MM.1S (cell line): ENCODE data around the gene CALML4.

Source experiments
- EZH2 ChIP-seq: fragments of 300-600 bp; sonication (generic); optimal IDR thresholded peaks from 2 replicates; pipeline ENCODE3; 2017; ENCODE audit warnings: low read depth, mild to moderate bottlenecking, antibody characterized with exemption, low read length, mixed read lengths
- EZH2phosphoT487 ChIP-seq: fragments of 300-600 bp; sonication (generic); IDR thresholded peaks from 2 replicates; pipeline ENCODE4 v1.6.1; 2018; ENCODE audit warnings: antibody characterized with exemption, low read length
- TF ChIP-seq, protein P1 (sequence below): fragments of 300-600 bp; sonication (generic); IDR thresholded peaks from 2 replicates; pipeline ENCODE4 v1.5.1; 2016; ENCODE audit warnings: antibody characterized with exemption, low read length, mixed read lengths

DNA sequence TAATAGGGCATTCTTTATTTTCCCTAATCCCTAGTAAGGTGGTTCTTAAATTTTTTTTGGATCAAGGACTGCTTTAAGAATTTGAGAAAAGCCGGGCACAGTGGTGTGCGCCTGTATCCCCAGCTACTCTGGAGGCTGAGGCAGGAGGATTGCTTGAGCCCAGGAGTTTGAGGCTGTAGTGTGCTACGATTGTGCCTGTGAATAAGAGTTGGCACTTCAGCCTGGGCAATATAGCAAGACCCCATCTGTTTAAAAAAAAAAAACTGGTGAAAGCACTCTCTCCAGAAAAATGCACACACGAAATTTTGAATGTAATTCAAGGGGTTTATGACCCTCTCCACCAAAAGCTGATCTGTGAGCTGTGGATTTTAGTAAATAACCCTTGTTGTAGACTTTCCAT is 32.0 kb downstream of the CALML4 start:
- TF ChIP-seq, protein P1, sequence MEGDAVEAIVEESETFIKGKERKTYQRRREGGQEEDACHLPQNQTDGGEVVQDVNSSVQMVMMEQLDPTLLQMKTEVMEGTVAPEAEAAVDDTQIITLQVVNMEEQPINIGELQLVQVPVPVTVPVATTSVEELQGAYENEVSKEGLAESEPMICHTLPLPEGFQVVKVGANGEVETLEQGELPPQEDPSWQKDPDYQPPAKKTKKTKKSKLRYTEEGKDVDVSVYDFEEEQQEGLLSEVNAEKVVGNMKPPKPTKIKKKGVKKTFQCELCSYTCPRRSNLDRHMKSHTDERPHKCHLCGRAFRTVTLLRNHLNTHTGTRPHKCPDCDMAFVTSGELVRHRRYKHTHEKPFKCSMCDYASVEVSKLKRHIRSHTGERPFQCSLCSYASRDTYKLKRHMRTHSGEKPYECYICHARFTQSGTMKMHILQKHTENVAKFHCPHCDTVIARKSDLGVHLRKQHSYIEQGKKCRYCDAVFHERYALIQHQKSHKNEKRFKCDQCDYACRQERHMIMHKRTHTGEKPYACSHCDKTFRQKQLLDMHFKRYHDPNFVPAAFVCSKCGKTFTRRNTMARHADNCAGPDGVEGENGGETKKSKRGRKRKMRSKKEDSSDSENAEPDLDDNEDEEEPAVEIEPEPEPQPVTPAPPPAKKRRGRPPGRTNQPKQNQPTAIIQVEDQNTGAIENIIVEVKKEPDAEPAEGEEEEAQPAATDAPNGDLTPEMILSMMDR = no peak
- no peak for TF ChIP-seq EZH2phosphoT487
- TF ChIP-seq EZH2 = no peak
